Neural cell (in vitro differentiated cells): ENCODE results near the gene ACOX1.

ENCODE experiments used
- EZH2 ChIP-seq: fragments of 200-600, 300-800 bp; shearing (Covaris generic), sonication (generic); IDR thresholded peaks from 2 replicates; pipeline ENCODE4 v1.6.1; 2014; ENCODE audit warnings: antibody characterized with exemption, low read length, borderline replicate concordance, mild to moderate bottlenecking; ENCODE audit not compliant: insufficient read depth, poor library complexity, severe bottlenecking
- RAD21 ChIP-seq: fragments of 450-650 bp; conservative IDR thresholded peaks from 2 replicates; pipeline ENCODE4 v1.6.1; 2014; ENCODE audit warnings: antibody characterized with exemption, mild to moderate bottlenecking, moderate library complexity
- SMC3 ChIP-seq: fragments of 450-650 bp; conservative IDR thresholded peaks from 2 replicates; pipeline ENCODE4 v1.6.1; 2014; ENCODE audit warnings: antibody characterized with exemption, mild to moderate bottlenecking, moderate library complexity; ENCODE audit not compliant: poor library complexity
- TF ChIP-seq, protein P1 (sequence below): fragments of 450-650 bp; IDR thresholded peaks from 2 replicates; pipeline ENCODE4 v1.5.1; 2014; ENCODE audit warnings: antibody characterized with exemption, mild to moderate bottlenecking, moderate library complexity; ENCODE audit not compliant: poor library complexity, severe bottlenecking

DNA sequence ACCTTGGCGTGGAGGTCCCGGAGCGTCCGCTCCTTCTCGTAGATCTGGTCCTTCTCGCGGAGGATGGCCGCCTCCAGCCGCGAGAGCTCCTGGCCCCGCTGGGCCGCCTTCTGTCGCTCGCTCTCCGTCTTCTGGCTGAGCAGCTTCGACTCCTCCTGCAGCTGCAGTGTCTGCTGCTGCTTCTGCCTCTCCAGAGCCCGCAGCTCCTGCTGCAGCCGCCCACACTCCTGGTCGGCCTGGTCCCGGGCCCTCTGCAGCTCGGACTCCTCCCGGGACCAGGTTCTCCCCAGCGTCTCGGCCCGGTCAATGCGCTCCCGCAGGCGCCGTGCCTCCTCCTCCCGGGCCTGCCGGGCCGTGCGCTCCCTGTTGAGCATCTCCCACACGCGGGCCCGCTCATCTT, 29.2 kb upstream of the ACOX1 start:
- TF ChIP-seq SMC3: no peak
- TF ChIP-seq, protein P1, sequence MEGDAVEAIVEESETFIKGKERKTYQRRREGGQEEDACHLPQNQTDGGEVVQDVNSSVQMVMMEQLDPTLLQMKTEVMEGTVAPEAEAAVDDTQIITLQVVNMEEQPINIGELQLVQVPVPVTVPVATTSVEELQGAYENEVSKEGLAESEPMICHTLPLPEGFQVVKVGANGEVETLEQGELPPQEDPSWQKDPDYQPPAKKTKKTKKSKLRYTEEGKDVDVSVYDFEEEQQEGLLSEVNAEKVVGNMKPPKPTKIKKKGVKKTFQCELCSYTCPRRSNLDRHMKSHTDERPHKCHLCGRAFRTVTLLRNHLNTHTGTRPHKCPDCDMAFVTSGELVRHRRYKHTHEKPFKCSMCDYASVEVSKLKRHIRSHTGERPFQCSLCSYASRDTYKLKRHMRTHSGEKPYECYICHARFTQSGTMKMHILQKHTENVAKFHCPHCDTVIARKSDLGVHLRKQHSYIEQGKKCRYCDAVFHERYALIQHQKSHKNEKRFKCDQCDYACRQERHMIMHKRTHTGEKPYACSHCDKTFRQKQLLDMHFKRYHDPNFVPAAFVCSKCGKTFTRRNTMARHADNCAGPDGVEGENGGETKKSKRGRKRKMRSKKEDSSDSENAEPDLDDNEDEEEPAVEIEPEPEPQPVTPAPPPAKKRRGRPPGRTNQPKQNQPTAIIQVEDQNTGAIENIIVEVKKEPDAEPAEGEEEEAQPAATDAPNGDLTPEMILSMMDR: no peak
- no peak for TF ChIP-seq RAD21
- no peak for TF ChIP-seq EZH2
